Activated CD4-positive, alpha-beta T cell treated with anti-CD3 and anti-CD28 coated beads for 36 hours (primary cell): ENCODE data around the gene CTIF. TPM values are rescaled to one million over a fixed set of nuclear protein-coding genes. Genes with fewer than 3 reads are reported as not detected.
"Not testable (repeated sequence)": the region's sequence is repeated elsewhere in the genome, so short reads cannot be mapped to it uniquely, and the experiment has no call there.

Experiments
- ATAC-seq: fragments of 200-7000 bp; cut with Tn5 transposase; one replicate; pipeline ENCODE4 v1.10.0; 2021; ENCODE audit warnings: mild to moderate bottlenecking, moderate library complexity
- CTCF ChIA-PET: fragments of 350-600 bp; sonication (Branson Sonifier 250); formaldehyde crosslinking; loops from one replicate; lab custom pipeline; 2021; ENCODE audit warnings: antibody characterized with exemption; lab: Charles Lee
- POLR2A ChIA-PET: fragments of 350-600 bp; sonication (Branson Sonifier 250); formaldehyde crosslinking; loops from one replicate; lab custom pipeline; 2021; ENCODE audit warnings: antibody characterized with exemption, inconsistent platforms; lab: Charles Lee
- DNase-seq: peaks from one replicate; pipeline ENCODE4 v3.0.0-alpha.2; 2020
- H3K27ac Mint-ChIP-seq: one replicate; pipeline ENCODE4 v1.8.0; 2021; ENCODE audit warnings: mixed read lengths
- H3K27me3 Mint-ChIP-seq: one replicate; pipeline ENCODE4 v1.8.0; 2021; ENCODE audit warnings: mixed read lengths
- H3K36me3 Mint-ChIP-seq: one replicate; pipeline ENCODE4 v1.8.0; 2021; ENCODE audit warnings: low read depth, mixed read lengths
- H3K4me1 Mint-ChIP-seq: one replicate; pipeline ENCODE4 v1.8.0; 2021; ENCODE audit warnings: mixed read lengths
- H3K4me3 Mint-ChIP-seq: one replicate; pipeline ENCODE4 v1.8.0; 2021; ENCODE audit warnings: mild to moderate bottlenecking, moderate library complexity, mixed read lengths
- H3K9me3 Mint-ChIP-seq: one replicate; pipeline ENCODE4 v1.8.0; 2021; ENCODE audit warnings: low read depth, mixed read lengths
- intact Hi-C, 2 experiments: fragments of 100-400 bp; cut with DNase I in 1 of 2; cut with micrococcal nuclease in 1 of 2; formaldehyde crosslinking; loops; one replicate each; pipeline versions ENCODE4 v1.14.2 to v1.15.1; 2022 to 2024; cut with DNase I, micrococcal nuclease
- total RNA-seq, 2 experiments: library from RNA; stranded (reverse); gene quantifications; one replicate each; pipeline ENCODE4 v1.2.3, GENCODE V29; 2021

Gene CTIF
- 1 to 10 TPM; 4.5 to 5.3 TPM for total RNA-seq

DNA sequence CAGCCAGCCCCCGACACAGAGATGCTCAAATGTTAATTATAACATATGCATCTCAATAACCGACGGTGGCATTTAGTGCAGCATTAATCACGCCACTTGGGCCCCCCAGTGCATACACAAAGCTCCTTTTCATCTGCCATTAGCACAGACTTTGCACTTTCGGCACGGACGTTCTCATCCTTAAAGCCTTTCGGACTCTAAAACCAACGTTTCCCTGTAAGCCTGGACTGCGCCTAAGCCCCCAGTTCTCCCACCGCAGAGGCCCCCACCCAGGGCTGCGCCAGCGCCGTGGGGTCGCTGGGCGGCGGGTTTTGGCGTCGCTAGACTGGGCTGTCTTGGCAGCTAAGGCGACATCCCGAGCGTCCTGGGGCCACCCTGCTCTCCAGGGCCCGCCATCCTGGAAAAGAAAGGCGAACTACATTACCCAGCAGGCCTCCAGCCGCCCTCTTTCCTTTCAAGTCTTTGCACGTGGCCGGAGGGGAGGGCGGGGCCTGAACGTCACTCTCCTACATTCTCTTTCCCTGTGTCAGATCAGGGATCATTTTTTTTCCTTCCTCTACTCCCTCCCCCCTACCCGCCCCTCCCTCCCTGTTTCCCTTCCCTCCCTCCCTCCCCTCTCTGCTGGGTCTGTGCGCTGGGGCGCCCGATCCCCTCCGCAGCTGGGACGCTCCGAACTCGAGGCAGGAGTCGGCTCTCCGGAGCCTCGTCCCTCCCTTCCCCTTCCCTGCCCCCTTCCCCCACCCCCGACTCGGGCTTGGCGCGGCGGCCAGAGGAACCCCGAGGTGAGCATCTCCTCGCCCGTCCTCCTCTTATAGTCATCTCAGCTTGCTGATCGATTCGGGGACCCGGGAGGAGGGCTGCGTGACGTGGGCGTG is at the start of gene CTIF:
TSS of gene CTIF (plus strand) at position 501 of the 875 bp plus-strand sequence. CDS start 80,535 bp downstream, outside the sequence.
- H3K4me3 Mint-ChIP-seq: peak within 1 kb of the TSS; percentile 78
- intact Hi-C loops: loop anchor here in 1 of 2 experiments (1.0 to 2.0 kb wide), 3 partner anchors 128 to 922 kb away; partner anchors contain the start of genes DYM and SMAD2
- H3K36me3 Mint-ChIP-seq: no peaks in the 10 kb centered on the region
- no peak within 1 kb of the TSS for H3K27ac Mint-ChIP-seq
- CTCF ChIA-PET: interaction anchor here (0.6 kb wide), 1 partner anchor 16 kb away, joined by 4 read pairs; no protein-coding TSS in a partner anchor
- H3K4me1 Mint-ChIP-seq: peaks cover 15% of the 10 kb centered on the region
- peak; percentile 86 for DNase-seq
- ATAC-seq: peak; percentile 86
- POLR2A ChIA-PET: no interaction called here
- peaks cover 8% of the 10 kb centered on the region for H3K27me3 Mint-ChIP-seq
- H3K9me3 Mint-ChIP-seq: no peaks in the 10 kb centered on the region

- Mint-ChIP-seq H3K9me3 (no peaks in the 10 kb centered on the region), H3K4me1 (no peaks in the 10 kb centered on the region), H3K27me3 (peaks cover 43% of the 10 kb centered on the region), H3K36me3 (no peaks in the 10 kb centered on the region), H3K4me3 (no peak overlapping the region), H3K27ac (no peak overlapping the region)
- ChIA-PET CTCF (no interaction called here), POLR2A (no interaction called here)
- no peak for ATAC-seq
- intact Hi-C loops: no loop called here
- DNase-seq: no peak
Observed at GRCh38 chr18:48490641-48491293, 48.1 kb upstream of the CTIF start.

- Mint-ChIP-seq H3K27ac (no peak overlapping the region), H3K27me3 (peaks cover 51% of the 10 kb centered on the region), H3K36me3 (peaks cover 3% of the 10 kb centered on the region), H3K4me3 (no peak overlapping the region), H3K4me1 (no peaks in the 10 kb centered on the region), H3K9me3 (peaks cover 10% of the 10 kb centered on the region)
- POLR2A ChIA-PET: no interaction called here
- ATAC-seq: no peak
- CTCF ChIA-PET: interaction anchor here (0.7 to 1.5 kb wide), 4 partner anchors 17 to 165 kb away, joined by 3 to 6 read pairs (median 3); no protein-coding TSS in a partner anchor
- intact Hi-C loops: no loop called here
- DNase-seq: no peak
Observed at GRCh38 chr18:48492880-48493279, 46.0 kb upstream of the CTIF start.

GRCh38 chr18:48493434-48494230 is 45.2 kb upstream of the CTIF start:
- no peak overlapping the region for H3K4me3 Mint-ChIP-seq
- H3K9me3 Mint-ChIP-seq: peaks cover 12% of the 10 kb centered on the region
- peaks cover 4% of the 10 kb centered on the region for H3K36me3 Mint-ChIP-seq
- ATAC-seq: no peak
- peaks cover 56% of the 10 kb centered on the region for H3K27me3 Mint-ChIP-seq
- intact Hi-C loops: no loop called here
- no peak overlapping the region for H3K27ac Mint-ChIP-seq
- H3K4me1 Mint-ChIP-seq: no peaks in the 10 kb centered on the region
- ChIA-PET POLR2A (no interaction called here), CTCF (interaction anchor here (0.5 to 0.8 kb wide), 3 partner anchors 19 to 164 kb away, joined by 3 read pairs; no protein-coding TSS in a partner anchor)
- DNase-seq: no peak

DNA sequence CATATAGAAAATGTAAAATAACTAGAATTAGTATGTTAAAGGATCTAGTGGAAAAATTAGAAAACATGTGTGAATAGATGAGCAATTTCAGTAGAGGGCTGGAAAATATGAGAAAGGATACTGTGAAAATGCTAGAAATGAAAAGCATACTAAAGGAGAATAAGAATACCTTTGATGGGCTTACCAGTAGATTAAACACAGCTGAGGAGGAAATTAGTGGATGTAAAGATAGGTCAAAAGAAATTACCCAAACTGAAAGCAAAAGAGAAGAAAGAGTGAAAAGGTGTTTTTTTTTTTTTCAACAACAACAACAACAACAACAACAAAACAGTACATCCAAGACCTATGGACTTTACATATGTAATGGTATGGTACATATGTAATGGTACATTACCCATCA is 41.0 kb upstream of the CTIF start:
- no peak for ATAC-seq
- Mint-ChIP-seq H3K27ac (no peak overlapping the region), H3K27me3 (peaks cover 49% of the 10 kb centered on the region), H3K9me3 (peaks cover 12% of the 10 kb centered on the region), H3K36me3 (peaks cover 4% of the 10 kb centered on the region), H3K4me3 (no peak overlapping the region), H3K4me1 (no peaks in the 10 kb centered on the region)
- intact Hi-C loops: no loop called here
- CTCF ChIA-PET: interaction anchor here (0.8 kb wide), 1 partner anchor 1446 kb away, joined by 4 read pairs; no protein-coding TSS in a partner anchor
- POLR2A ChIA-PET: no interaction called here
- DNase-seq: no peak

GRCh38 chr18:48500517-48500916 is 38.3 kb upstream of the CTIF start:
- Mint-ChIP-seq H3K9me3 (peaks cover 14% of the 10 kb centered on the region), H3K27me3 (peaks cover 44% of the 10 kb centered on the region), H3K27ac (no peak overlapping the region), H3K36me3 (peaks cover 4% of the 10 kb centered on the region), H3K4me3 (no peak overlapping the region), H3K4me1 (no peaks in the 10 kb centered on the region)
- ChIA-PET POLR2A (no interaction called here), CTCF (interaction anchor here (0.6 to 1.4 kb wide), 2 partner anchors 14 to 115 kb away, joined by 3 read pairs; no protein-coding TSS in a partner anchor)
- DNase-seq: no peak
- ATAC-seq: no peak
- intact Hi-C loops: no loop called here

DNA sequence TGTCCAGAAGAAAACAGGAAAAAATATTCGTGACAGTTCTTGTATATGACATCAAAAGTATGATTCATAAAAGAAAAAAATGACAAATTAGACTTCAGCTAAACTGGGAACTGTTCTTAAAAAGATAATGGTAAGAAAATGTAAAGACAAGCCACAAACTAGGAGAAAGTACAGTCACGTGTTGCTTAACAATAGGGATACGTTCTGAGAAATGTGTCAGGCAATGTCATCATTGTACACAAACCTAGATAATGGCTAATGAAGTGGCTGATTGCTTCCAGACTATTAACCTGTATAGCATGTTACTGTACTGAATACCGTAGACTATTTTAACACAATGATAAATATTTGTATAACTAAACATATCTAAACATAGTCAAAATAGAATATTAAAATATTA is 35.9 kb upstream of the CTIF start:
- POLR2A ChIA-PET: no interaction called here
- H3K4me1 Mint-ChIP-seq: no peaks in the 10 kb centered on the region
- H3K4me3 Mint-ChIP-seq: no peak overlapping the region
- intact Hi-C loops: no loop called here
- H3K27ac Mint-ChIP-seq: no peak overlapping the region
- no peak for DNase-seq
- CTCF ChIA-PET: no interaction called here
- no peak for ATAC-seq
- H3K9me3 Mint-ChIP-seq: peaks cover 23% of the 10 kb centered on the region
- peaks cover 9% of the 10 kb centered on the region for H3K36me3 Mint-ChIP-seq
- H3K27me3 Mint-ChIP-seq: peaks cover 45% of the 10 kb centered on the region

GRCh38 chr18:48504819-48505218 is 34.0 kb upstream of the CTIF start:
- no peaks in the 10 kb centered on the region for H3K4me1 Mint-ChIP-seq
- H3K4me3 Mint-ChIP-seq: no peak overlapping the region
- H3K27me3 Mint-ChIP-seq: peaks cover 39% of the 10 kb centered on the region
- H3K36me3 Mint-ChIP-seq: peaks cover 9% of the 10 kb centered on the region
- ATAC-seq (no peak), DNase-seq (no peak)
- intact Hi-C loops: no loop called here
- no peak overlapping the region for H3K27ac Mint-ChIP-seq
- ChIA-PET CTCF (interaction anchor here (1.0 kb wide), 1 partner anchor 18 kb away, joined by 4 read pairs; no protein-coding TSS in a partner anchor), POLR2A (no interaction called here)
- peaks cover 21% of the 10 kb centered on the region for H3K9me3 Mint-ChIP-seq

DNA sequence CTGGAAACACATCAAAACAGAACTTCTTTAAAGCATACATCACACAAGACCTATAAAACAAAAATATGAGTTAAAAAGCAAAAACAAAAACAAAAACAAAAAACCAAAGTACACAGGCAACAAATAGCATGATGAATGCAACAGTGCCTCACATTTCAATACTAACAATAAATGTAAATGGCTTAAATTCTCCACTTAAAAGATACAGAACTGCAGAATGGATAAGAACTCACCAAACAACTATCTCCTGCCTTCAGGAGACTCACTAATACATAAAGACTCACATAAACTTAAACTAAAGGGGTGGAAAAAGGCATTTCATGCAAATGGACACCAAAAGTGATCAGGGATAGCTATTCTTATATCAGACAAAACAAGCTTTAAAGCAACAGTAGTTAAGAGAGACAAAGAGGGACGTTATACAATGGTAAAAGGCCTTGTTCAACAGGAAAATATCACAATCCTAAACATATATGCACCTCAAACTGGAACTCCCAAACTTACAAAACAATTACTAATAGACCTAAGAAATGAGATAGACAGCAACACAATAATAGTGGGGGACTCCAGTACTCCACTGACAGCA is 31.8 kb upstream of the CTIF start:
- intact Hi-C loops, DNase-seq, H3K4me3 Mint-ChIP-seq, H3K36me3 Mint-ChIP-seq, CTCF ChIA-PET, POLR2A ChIA-PET, ATAC-seq, H3K27ac Mint-ChIP-seq, H3K4me1 Mint-ChIP-seq: not testable (repeated sequence)
- Mint-ChIP-seq H3K27me3 (peaks cover 31% of the 10 kb centered on the region), H3K9me3 (peaks cover 21% of the 10 kb centered on the region)

DNA sequence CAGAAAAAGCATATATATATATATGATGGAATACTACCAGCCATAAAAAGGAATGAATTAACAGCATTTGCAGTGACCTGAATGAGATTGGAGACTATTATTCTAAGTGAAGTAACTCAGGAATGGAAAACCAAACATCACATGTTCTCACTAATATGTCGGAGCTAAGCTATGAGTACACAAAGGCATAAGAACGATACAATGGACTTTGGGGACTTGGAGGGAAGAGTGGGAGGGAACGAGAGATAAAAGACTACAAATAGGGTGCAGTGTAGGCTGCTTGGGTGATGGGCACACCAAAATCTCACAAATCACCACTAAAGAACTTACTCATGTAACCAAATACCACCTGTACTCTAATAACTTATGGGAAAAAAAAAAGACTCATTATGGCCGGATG is 26.3 kb upstream of the CTIF start:
- H3K27ac Mint-ChIP-seq, ATAC-seq, intact Hi-C loops, H3K9me3 Mint-ChIP-seq, DNase-seq, H3K4me3 Mint-ChIP-seq, H3K36me3 Mint-ChIP-seq, H3K4me1 Mint-ChIP-seq, POLR2A ChIA-PET: not testable (repeated sequence)
- CTCF ChIA-PET: interaction anchor here (1.6 kb wide), 1 partner anchor 36 kb away, joined by 3 read pairs; no protein-coding TSS in a partner anchor
- H3K27me3 Mint-ChIP-seq: peaks cover 17% of the 10 kb centered on the region
